Mucosa of descending colon (tissue), 3 donors: Measurements from ENCODE around the gene PTPRJ. TPM values are rescaled to one million over a fixed set of nuclear protein-coding genes. Genes with fewer than 3 reads are reported as not detected.

Experiments used
- ATAC-seq: fragments of 200-7000 bp; cut with Tn5 transposase; one replicate; pipeline ENCODE4 v1.9.1; 2020; ENCODE audit warnings: mild to moderate bottlenecking, moderate library complexity
- DNase-seq, 3 donors: peaks; one replicate each; pipeline ENCODE4 v3.0.0-alpha.2; 2020
- H3K36me3 ChIP-seq: fragments of 200-600 bp; one replicate; pipeline ENCODE4 v1.8.0; 2021; ENCODE audit warnings: low read depth, mild to moderate bottlenecking
- H3K4me1 ChIP-seq: fragments of 200-600 bp; one replicate; pipeline ENCODE4 v1.8.0; 2021; ENCODE audit warnings: low read depth, mild to moderate bottlenecking
- H3K4me3 ChIP-seq: fragments of 200-600 bp; one replicate; pipeline ENCODE4 v1.8.0; 2021; ENCODE audit warnings: mild to moderate bottlenecking
- H3K9me3 ChIP-seq: fragments of 200-600 bp; one replicate; pipeline ENCODE4 v1.8.0; 2021; ENCODE audit warnings: mild to moderate bottlenecking
- intact Hi-C, 2 donors: fragments of 100-400 bp; cut with DNase I in 1 of 2; cut with micrococcal nuclease in 1 of 2; formaldehyde crosslinking; loops; one replicate each; pipeline versions ENCODE4 v1.11.0 to v1.11.1; 2022; cut with DNase I, micrococcal nuclease
- total RNA-seq, 3 donors: library from RNA; stranded (reverse); fragmentation: NEBNext Ultra II Directional in 2 of 3; extraction: Animal tissue kit (Norgen Biotek cat#: 25700) in 2 of 3; gene quantifications; one replicate each; pipeline versions ENCODE4 v1.2.1 to v1.2.4, GENCODE V29; 2021 to 2023
- TF ChIP-seq, protein P1 (sequence below): fragments of 200-600 bp; IDR thresholded peaks from one replicate; pipeline ENCODE4 v1.8.0; 2022; ENCODE audit warnings: antibody characterized with exemption, mild to moderate bottlenecking
- donor health status: DM: no; HTN: no; CAD: no; lungs with moderate emphysema.
- donor health status: DM: no; HTN: no; CAD: no.
- donor health status: DM: no; HTN: yes; CAD: no.

The PTPRJ gene
- total RNA-seq, 3 donors from 2014 or later: 27.8 to 54.6 (median 44.0) TPM

DNA sequence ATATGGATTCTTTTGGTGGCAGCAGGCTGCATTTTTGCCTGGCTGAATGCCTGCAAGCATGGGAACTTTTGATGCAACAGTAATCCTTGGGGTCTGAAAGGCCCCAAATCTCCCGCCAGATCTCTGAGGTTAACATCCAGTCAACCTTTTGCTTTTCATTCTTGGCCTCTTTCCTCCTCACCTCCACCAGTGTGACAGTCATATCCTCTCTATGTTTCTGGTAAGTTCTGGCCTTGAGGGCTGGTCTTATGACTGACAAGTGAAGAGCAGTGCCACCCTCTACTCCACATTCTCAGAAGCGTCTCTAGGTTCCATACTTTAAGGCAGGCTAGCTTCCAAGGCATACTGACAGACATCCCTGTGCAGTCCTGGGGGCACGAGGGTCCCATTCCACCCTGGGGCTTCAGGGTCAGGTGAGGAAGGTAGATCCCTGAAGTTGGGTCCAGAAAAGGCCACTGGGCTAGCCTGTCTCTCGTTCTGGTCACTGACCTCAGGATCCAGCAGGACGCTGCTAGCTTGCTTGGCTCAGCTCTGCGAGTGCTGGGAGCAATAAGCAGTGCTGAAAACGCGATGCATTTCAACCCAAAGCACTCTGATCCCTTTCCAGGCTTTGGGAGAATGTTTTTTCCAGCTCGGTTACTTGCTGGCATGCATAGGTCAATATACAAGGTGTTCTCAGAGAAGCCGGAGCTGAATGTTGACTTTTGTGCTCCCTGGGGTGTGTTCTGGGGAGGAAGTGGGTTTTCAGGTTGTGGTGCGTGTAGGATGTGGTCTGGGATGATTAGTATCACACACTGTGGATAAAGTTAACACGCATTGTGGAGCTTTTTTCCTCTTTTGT lies 75.2 kb downstream of the PTPRJ start:
- DNase-seq (peak in 2 of 3 donors; percentile 47 to 65), ATAC-seq (peak; percentile 93)
- no peak overlapping the region for H3K4me3 ChIP-seq

DNA sequence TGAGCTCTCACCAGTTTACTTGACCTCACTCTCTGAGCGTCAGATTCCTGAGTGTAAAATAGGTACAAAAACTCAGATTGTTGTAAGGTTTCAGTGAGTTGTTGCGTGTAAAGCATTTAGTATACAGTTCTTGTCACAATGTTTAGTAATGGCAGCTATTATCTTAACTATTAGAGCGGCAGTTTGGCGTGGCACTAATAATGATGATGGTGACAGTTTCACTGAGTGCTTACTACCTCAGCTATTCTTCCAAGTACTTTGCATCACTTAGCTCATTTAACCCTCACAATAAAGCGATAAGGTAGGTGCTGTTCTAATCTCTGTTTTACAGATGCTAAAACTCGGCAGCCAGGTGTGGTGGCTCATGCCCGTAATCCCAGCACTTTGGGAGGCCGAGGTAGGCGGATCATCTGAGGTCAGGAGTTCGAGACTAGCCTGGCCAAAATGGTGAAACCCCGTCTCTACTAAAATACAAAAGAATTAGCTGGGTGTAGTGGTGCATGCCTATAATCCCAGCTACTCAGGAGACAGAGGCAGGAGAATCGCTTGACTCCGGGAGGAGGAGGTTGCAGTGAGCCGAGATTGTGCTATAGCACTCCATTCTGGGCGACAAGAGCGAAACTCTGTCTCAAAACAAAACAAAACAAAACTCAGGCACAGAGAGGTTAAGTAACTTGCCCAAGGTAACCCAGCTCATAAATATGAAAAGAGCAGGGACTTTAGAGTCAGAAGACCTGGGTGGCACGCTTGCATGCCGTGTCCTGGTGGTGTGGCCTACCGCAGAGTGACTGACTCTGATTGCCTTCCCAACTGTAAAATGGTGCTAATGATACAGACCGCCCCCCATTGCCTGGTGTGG lies 76.2 kb downstream of the PTPRJ start:
- Histone ChIP-seq H3K4me3 (no peak overlapping the region), H3K4me1 (peaks cover 17% of the 10 kb centered on the region), H3K9me3 (no peaks in the 10 kb centered on the region), H3K36me3 (no peaks in the 10 kb centered on the region)
- TF ChIP-seq, protein P1, sequence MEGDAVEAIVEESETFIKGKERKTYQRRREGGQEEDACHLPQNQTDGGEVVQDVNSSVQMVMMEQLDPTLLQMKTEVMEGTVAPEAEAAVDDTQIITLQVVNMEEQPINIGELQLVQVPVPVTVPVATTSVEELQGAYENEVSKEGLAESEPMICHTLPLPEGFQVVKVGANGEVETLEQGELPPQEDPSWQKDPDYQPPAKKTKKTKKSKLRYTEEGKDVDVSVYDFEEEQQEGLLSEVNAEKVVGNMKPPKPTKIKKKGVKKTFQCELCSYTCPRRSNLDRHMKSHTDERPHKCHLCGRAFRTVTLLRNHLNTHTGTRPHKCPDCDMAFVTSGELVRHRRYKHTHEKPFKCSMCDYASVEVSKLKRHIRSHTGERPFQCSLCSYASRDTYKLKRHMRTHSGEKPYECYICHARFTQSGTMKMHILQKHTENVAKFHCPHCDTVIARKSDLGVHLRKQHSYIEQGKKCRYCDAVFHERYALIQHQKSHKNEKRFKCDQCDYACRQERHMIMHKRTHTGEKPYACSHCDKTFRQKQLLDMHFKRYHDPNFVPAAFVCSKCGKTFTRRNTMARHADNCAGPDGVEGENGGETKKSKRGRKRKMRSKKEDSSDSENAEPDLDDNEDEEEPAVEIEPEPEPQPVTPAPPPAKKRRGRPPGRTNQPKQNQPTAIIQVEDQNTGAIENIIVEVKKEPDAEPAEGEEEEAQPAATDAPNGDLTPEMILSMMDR: no peak
- intact Hi-C loops: no loop called here
- ATAC-seq: no peak
- DNase-seq: no peak

More for the DNA sequence above, 75.2 kb downstream of the PTPRJ start:
- H3K36me3 ChIP-seq: no peaks in the 10 kb centered on the region
- TF ChIP-seq, protein P1: no peak
- peaks cover 17% of the 10 kb centered on the region for H3K4me1 ChIP-seq
- intact Hi-C loops: no loop called here
- H3K9me3 ChIP-seq: no peaks in the 10 kb centered on the region

DNA sequence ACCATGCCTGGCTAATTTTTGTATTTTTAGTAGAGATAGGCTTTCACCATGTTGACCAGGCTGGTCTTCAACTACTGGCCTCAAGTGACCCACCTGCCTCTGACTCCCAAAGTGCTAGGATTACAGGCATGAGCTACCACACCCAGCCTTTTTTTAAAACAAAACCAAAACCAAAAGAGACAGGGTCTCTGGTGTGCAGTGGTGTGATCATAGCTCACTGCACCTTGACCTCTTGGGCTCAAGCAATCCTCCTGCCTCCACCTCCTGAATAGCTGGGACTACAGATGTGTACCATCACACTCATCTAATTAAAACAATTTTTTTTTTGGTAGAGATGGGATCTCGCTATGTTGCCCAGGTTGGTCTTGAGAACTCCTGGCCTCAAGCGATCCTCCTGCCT lies 77.7 kb downstream of the PTPRJ start:
- ATAC-seq (no peak), DNase-seq (no peak)
- Histone ChIP-seq H3K4me1 (peaks cover 17% of the 10 kb centered on the region), H3K4me3 (no peak overlapping the region), H3K9me3 (no peaks in the 10 kb centered on the region), H3K36me3 (no peaks in the 10 kb centered on the region)
- TF ChIP-seq, protein P1: no peak
- intact Hi-C loops: no loop called here

DNA sequence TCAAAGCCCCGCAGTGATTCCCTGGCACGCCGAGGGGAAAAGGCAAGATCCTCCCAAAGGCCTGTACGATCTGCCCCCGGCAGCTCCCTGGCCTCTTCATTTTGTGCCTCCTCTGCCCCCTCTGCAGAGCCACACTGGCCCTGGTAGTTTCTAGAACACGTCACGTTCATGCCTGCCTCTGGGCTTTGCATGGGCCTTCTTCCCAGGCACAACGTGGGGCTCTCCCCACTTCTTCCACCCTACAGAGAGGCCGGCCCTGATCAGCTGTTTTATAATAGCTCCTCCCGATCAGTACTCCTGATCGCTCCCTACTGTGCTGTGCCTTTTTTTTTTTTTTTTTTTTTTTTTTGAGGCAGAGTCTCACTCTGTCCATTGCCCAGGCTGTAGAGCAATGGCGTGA lies 78.4 kb downstream of the PTPRJ start:
- H3K4me3 ChIP-seq: no peak overlapping the region
- TF ChIP-seq, protein P1: no peak
- no peak for ATAC-seq
- intact Hi-C loops: no loop called here
- no peaks in the 10 kb centered on the region for H3K9me3 ChIP-seq
- no peak for DNase-seq
- peaks cover 17% of the 10 kb centered on the region for H3K4me1 ChIP-seq
- no peaks in the 10 kb centered on the region for H3K36me3 ChIP-seq

DNA sequence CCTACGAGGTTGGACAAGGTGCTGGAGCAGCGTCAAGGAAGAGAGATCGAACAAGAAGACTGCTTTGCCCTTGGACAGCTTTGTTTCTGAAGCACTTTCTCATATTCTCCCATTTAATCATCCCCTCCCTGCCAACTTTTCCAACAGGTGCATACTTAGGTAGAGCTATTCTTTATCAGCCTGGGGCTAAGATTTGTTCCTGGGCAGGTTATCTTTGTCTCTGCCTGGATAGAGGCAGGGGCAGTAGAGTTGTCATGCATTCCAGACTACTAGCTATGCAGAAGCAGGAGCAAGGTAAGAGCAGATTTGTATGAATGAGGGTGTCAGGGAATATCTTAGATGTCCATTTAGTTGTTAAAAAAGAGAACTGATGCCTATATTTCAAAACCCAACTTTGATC lies 82.3 kb downstream of the PTPRJ start:
- H3K36me3 ChIP-seq: no peaks in the 10 kb centered on the region
- ATAC-seq (no peak), DNase-seq (no peak)
- TF ChIP-seq, protein P1: no peak
- intact Hi-C loops: no loop called here
- peaks cover 8% of the 10 kb centered on the region for H3K4me1 ChIP-seq
- no peak overlapping the region for H3K4me3 ChIP-seq
- H3K9me3 ChIP-seq: no peaks in the 10 kb centered on the region
